ENCODE results near the gene KCNK5.

GRCh38 chr6:39221779-39222641 is 7.3 kb downstream of the KCNK5 start:
- no peak for TF ChIP-seq EZH2 (IDR thresholded peaks at IDR 0.05; ENCODE audit: borderline replicate concordance)
- no peak for TF ChIP-seq CTCF (IDR thresholded peaks at IDR 0.05; ENCODE audit: poor library complexity)
- no peak for TF ChIP-seq EZH2phosphoT487 (IDR thresholded peaks at IDR 0.05; ENCODE audit: low read depth, severe bottlenecking, unreplicated experiment)
